Adrenal gland (tissue), 12 donors: ENCODE measurements around the gene GIMAP8. TPM values are rescaled to one million over a fixed set of nuclear protein-coding genes. Genes with fewer than 3 reads are reported as not detected.

ENCODE experiments used
- DNase-seq, 7 donors: peaks; one replicate each; pipeline ENCODE4 v3.0.0-alpha.2; 2019 to 2020
- H3K27ac ChIP-seq, 5 donors: fragments of 200-600 bp; sonication (generic) in 4 of 5; 1 replicate in 3 of 5; 2 replicates in 2 of 5; pipeline versions ENCODE4 v1.5.1 to v1.8.0; 2016 to 2020; ENCODE audit warnings: mild to moderate bottlenecking in 1 of 5
- H3K27me3 ChIP-seq: fragments of 200-600 bp; 2 replicates; pipeline ENCODE4 v1.8.0; 2021
- H3K36me3 ChIP-seq, 2 donors: fragments of 200-600 bp; replicated peaks in 1 of 2; 1 replicate in 1 of 2; 2 replicates in 1 of 2; pipeline versions ENCODE4 v1.5.1 to v1.8.0; 2018 to 2022
- H3K4me1 ChIP-seq, 2 donors: fragments of 200-600 bp; replicated peaks in 1 of 2; 1 replicate in 1 of 2; 2 replicates in 1 of 2; pipeline versions ENCODE4 v1.5.1 to v1.8.0; 2018 to 2021
- H3K4me3 ChIP-seq, 4 donors: fragments of 200-600 bp; sonication (generic) in 3 of 4; one replicate each; pipeline ENCODE4 v1.5.1; 2016 to 2018
- H3K9me3 ChIP-seq, 3 donors: fragments of 200-600 bp; sonication (generic) in 1 of 3; replicated peaks in 1 of 3; 1 replicate in 2 of 3; 2 replicates in 1 of 3; pipeline versions ENCODE4 v1.5.1 to v1.8.0; 2016 to 2021
- POLR2A ChIP-seq, 2 donors: fragments of 450-650 bp; IDR thresholded peaks; one replicate each; pipeline ENCODE4 v1.6.1; 2017; ENCODE audit warnings: antibody characterized with exemption in 2 of 2, mild to moderate bottlenecking in 2 of 2, moderate library complexity in 1 of 2
- WGBS, 4 donors: extraction: QIAGEN DNeasy Blood & Tissue Kit in 2 of 4; methylation state at CpG; one replicate each; pipeline versions ENCODE4 v1.1.5 to v1.1.7; 2013 to 2017; 5-methylcytosine and 5-hydroxymethylcytosine counted together
- intact Hi-C, 2 donors: fragments of 100-400 bp; cut with DNase I; formaldehyde crosslinking; loops; one replicate each; pipeline versions ENCODE4 v1.14.1 to v1.15.0; 2022 to 2023
- polyA plus RNA-seq, 3 donors: library from polyadenylated mRNA; stranded (reverse); fragments of 200-250 nt in 2 of 3; fragments of 350-450 nt in 1 of 3; fragmentation: Illumina TruSeq in 1 of 3; extraction: RNeasy Lipid Tissue Mini Kit (QIAGEN cat#74804) in 1 of 3; gene quantifications; one replicate each; pipeline ENCODE4 v1.2.3, GENCODE V29; 2013 to 2014
- total RNA-seq, 9 donors: library from RNA; depleted of rRNA in 4 of 9; stranded (reverse); fragments of >200 nt in 4 of 9; fragments of 120-200 nt in 1 of 9; fragmentation: NEBNext Ultra II Directional in 1 of 9; extraction: Animal tissue kit (Norgen Biotek cat#: 25700) in 1 of 9; gene quantifications; one replicate each; pipeline versions ENCODE4 v1.1.0 to v1.2.4, GENCODE V29; 2013 to 2023
- TF ChIP-seq, protein P1 (sequence below), 6 experiments: fragments of 450-650 bp in 4 of 6; fragments of 200-600 bp in 2 of 6; sonication (generic) in 1 of 6; IDR thresholded peaks; 1 replicate in 5 of 6; 2 replicates in 1 of 6; pipeline versions ENCODE4 v1.5.1 to v1.8.0; 2016 to 2021; ENCODE audit warnings: antibody characterized with exemption in 6 of 6, mild to moderate bottlenecking in 2 of 6, moderate library complexity in 1 of 6
- donor health status: healthy with polysubstance abuse.
- donor health status: Bipolar disorder and iron deficiency.
- donor health status: DM: yes; HTN: yes; CAD: no.
- donor health status: DM: no; HTN: no; CAD: no.
- donor health status: DM: no; HTN: no; CAD: no.
- donor health status: DM: yes; HTN: yes; CAD: no.

Gene GIMAP8
- total and polyA plus RNA-seq, 12 donors: 6.1 to 18.4 (median 9.5) TPM

DNA sequence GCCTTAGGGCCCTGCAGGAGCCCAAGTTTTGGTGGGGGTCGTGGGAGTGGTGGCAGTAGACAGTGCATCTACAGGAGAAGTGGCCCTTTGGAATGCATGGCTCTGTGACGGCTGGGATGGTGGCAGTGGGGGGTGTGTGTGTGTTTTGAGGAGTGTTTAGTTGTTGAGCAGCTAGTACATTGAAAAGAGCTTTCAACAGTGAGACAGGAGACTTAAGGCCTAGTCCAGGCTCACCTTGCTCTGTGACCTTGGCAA lies 44.2 kb upstream of the GIMAP8 start:
- WGBS, 4 donors: 9 to 17% (median 17%) methylated on average over 2 of the region's 2 CpGs
- DNase-seq: peak in 2 of 7 donors; percentile 24 to 60
- H3K36me3 ChIP-seq: no peaks in the 10 kb centered on the region
- intact Hi-C loops: no loop called here
- peaks cover 17 to 31% of the 10 kb centered on the region in 2 donors for H3K4me1 ChIP-seq
- no peaks in the 10 kb centered on the region for H3K27me3 ChIP-seq
- peak overlapping the region in 2 of 4 donors; percentile 44 to 73 for H3K4me3 ChIP-seq
- TF ChIP-seq POLR2A (IDR thresholded peaks at IDR 0.05): no peak
- TF ChIP-seq, protein P1, sequence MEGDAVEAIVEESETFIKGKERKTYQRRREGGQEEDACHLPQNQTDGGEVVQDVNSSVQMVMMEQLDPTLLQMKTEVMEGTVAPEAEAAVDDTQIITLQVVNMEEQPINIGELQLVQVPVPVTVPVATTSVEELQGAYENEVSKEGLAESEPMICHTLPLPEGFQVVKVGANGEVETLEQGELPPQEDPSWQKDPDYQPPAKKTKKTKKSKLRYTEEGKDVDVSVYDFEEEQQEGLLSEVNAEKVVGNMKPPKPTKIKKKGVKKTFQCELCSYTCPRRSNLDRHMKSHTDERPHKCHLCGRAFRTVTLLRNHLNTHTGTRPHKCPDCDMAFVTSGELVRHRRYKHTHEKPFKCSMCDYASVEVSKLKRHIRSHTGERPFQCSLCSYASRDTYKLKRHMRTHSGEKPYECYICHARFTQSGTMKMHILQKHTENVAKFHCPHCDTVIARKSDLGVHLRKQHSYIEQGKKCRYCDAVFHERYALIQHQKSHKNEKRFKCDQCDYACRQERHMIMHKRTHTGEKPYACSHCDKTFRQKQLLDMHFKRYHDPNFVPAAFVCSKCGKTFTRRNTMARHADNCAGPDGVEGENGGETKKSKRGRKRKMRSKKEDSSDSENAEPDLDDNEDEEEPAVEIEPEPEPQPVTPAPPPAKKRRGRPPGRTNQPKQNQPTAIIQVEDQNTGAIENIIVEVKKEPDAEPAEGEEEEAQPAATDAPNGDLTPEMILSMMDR (IDR thresholded peaks at IDR 0.05): no peak
- H3K27ac ChIP-seq: peak overlapping the region; percentile 85 to 97 (median 97)
- no peaks in the 10 kb centered on the region for H3K9me3 ChIP-seq

DNA sequence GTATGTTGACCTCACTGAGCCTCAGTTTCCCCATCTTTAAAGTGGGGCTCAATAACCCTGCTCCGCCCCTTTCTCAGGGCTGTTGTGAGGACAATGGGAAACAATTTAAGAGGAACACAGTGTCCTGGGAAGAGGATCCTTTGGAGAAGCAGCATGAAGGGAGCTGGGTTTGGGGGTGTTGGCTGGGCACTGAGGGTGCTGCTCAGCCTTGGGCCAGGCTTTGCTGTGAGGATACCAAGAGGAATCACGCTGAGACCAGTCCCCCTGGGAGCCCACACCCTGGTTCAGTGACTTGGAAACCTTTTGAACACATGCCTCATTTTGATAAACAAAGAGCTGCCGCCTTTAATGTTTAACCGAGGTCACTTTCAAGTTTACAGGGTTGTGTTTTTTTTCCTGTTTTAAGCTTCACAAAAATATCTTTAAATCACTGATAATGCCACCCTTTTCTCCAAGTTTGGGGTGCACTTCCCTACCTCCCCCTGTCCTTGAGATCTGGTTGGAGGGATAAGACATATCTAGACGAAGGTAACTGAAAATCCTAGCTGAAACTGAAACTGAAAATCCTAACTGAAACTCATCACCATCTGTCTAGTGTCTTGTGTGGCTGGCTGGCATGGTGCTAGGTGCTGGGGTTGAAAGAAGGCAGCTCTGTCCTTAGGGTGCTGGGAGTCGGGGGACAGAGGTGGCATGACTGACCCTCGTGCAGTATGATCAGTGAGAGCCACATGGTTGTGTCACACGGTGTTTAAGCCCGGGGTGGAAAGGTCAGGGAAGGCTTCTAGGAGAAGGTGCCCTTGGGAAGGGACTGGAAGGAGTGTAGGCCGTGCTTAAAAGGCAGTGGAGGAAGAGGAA lies 43.6 kb upstream of the GIMAP8 start:
- TF ChIP-seq, protein P1 (IDR thresholded peaks at IDR 0.05): no peak
- no peak for TF ChIP-seq POLR2A (IDR thresholded peaks at IDR 0.05)
- intact Hi-C loops: no loop called here
- DNase-seq: peak in 6 of 7 donors; percentile 23 to 64 (median 45)
- Histone ChIP-seq H3K27me3 (no peaks in the 10 kb centered on the region), H3K4me3 (peak overlapping the region in 1 of 4 donors; percentile 73), H3K36me3 (no peaks in the 10 kb centered on the region), H3K27ac (peak overlapping the region; percentile 85 to 97 (median 97)), H3K4me1 (peaks cover 17 to 31% of the 10 kb centered on the region in 2 donors), H3K9me3 (no peaks in the 10 kb centered on the region)
- 24 to 29% (median 26%) methylated on average over 10 of the region's 10 CpGs for WGBS, 4 donors

DNA sequence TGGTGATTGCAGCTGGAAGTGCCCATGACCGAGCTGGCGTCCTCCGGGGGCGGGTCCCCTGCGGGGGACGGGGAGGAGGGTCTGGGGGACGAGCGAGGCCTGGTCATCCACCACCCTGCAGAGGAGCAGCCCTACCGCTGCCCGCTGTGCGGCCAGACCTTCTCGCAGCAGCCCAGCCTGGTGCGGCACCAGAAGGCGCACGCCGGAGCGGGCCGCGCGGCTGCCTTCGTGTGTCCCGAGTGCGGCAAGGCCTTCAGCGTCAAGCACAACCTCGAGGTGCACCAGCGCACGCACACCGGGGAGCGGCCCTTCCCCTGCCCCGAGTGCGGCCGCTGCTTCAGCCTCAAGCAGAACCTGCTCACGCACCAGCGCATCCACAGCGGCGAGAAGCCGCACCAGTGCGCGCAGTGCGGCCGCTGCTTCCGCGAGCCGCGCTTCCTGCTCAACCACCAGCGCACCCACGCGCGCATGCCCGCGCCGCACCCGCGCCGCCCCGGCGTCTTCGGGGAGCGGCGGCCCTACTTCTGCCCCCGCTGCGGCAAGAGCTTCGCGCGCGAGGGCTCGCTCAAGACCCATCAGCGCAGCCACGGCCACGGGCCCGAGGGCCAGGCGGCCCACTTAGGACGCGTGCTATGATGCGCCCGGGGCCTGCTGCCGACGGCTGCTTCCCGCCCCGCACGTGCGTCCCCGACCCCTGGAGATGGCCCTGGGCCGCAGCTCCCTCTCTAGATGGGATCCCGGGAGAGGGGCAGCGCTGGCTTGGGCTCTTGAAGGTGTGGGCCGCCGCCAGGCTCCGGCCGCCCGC lies 42.6 kb upstream of the GIMAP8 start:
- Histone ChIP-seq H3K9me3 (no peaks in the 10 kb centered on the region), H3K36me3 (no peaks in the 10 kb centered on the region), H3K27ac (peak overlapping the region in 3 of 5 donors; percentile 96 to 97 (median 97)), H3K4me1 (peaks cover 17 to 31% of the 10 kb centered on the region in 2 donors), H3K27me3 (no peaks in the 10 kb centered on the region), H3K4me3 (no peak overlapping the region)
- peak in 3 of 7 donors; percentile 17 to 45 (median 33) for DNase-seq
- TF ChIP-seq, protein P1 (IDR thresholded peaks at IDR 0.05): no peak
- no peak for TF ChIP-seq POLR2A (IDR thresholded peaks at IDR 0.05)
- intact Hi-C loops: no loop called here
- 86 to 97% (median 95%) methylated on average over 33 to 91 of the region's 91 CpGs for WGBS, 4 donors
